OCI-LY7 (cell line): Measurements from ENCODE around the gene PMF1. TPM values are rescaled to one million over a fixed set of nuclear protein-coding genes. Genes with fewer than 3 reads are reported as not detected.

Source experiments
- BruUV-seq: library from RNA; stranded (reverse); fragments of 400-500 nt; replicated peaks from 2 replicates; lab custom pipeline; 2021; lab: Mats Ljungman, UMichigan
- CTCF ChIA-PET: fragments of 300-600 bp; sonication (Branson Sonifier 250); formaldehyde crosslinking; loops from one replicate; lab custom pipeline; 2022; ENCODE audit warnings: antibody characterized with exemption; ENCODE audit not compliant: unreplicated experiment; lab: Charles Lee
- POLR2A ChIA-PET: fragments of 300-600 bp; sonication (Branson Sonifier 250); formaldehyde crosslinking; loops from one replicate; lab custom pipeline; 2022; ENCODE audit warnings: antibody characterized with exemption; lab: Charles Lee
- DNase-seq: peaks from one replicate; pipeline ENCODE4 v3.0.0-alpha.2; 2015; ENCODE audit warnings: low spot score
- H2AFZ ChIP-seq: fragments of 200-600 bp; sonication (generic), shearing (Covaris generic); 2 replicates; pipeline ENCODE4 v1.6.1; 2014; ENCODE audit warnings: mild to moderate bottlenecking, antibody characterized with exemption, low read length, moderate library complexity
- H3K27ac ChIP-seq: fragments of 200-600 bp; sonication (generic); 2 replicates; pipeline ENCODE4 v1.5.1; 2014; ENCODE audit warnings: mixed run types, low read depth, mild to moderate bottlenecking, moderate library complexity, low read length, inconsistent platforms; ENCODE audit not compliant: poor library complexity, severe bottlenecking
- H3K36me3 ChIP-seq: fragments of 200-600 bp; sonication (generic); 2 replicates; pipeline ENCODE4 v1.6.1; 2014; ENCODE audit warnings: mild to moderate bottlenecking, antibody characterized with exemption, low read length, moderate library complexity, mixed read lengths; ENCODE audit not compliant: insufficient read depth
- H3K4me1 ChIP-seq: fragments of 200-600 bp; sonication (generic); 2 replicates; pipeline ENCODE4 v1.5.1; 2014; ENCODE audit warnings: mild to moderate bottlenecking, low read length; ENCODE audit not compliant: insufficient read depth, poor library complexity, severe bottlenecking
- H3K4me2 ChIP-seq: fragments of 200-600 bp; sonication (generic); 2 replicates; pipeline ENCODE4 v1.6.1; 2014; ENCODE audit warnings: mild to moderate bottlenecking, low read length
- H3K4me3 ChIP-seq: fragments of 200-600 bp; sonication (generic); 2 replicates; pipeline ENCODE4 v1.5.1; 2014; ENCODE audit warnings: mild to moderate bottlenecking, low read depth, low read length; ENCODE audit not compliant: poor library complexity, severe bottlenecking
- H3K79me2 ChIP-seq: fragments of 200-600 bp; sonication (generic); 2 replicates; pipeline ENCODE4 v1.6.1; 2016; ENCODE audit warnings: low read depth, mild to moderate bottlenecking, low read length, moderate library complexity, mixed read lengths; ENCODE audit not compliant: insufficient read depth
- H3K9me2 ChIP-seq: fragments of 200-600 bp; sonication (generic); 2 replicates; pipeline ENCODE4 v1.6.1; 2016; ENCODE audit warnings: mild to moderate bottlenecking, low read length, mixed read lengths; ENCODE audit not compliant: insufficient read depth
- H3K9me3 ChIP-seq: fragments of 200-600 bp; sonication (generic); 2 replicates; pipeline ENCODE4 v1.6.1; 2014; ENCODE audit warnings: mild to moderate bottlenecking, mixed run types, low read length, mixed read lengths
- H4K20me1 ChIP-seq: fragments of 200-600 bp; sonication (generic); 2 replicates; pipeline ENCODE4 v1.6.1; 2014; ENCODE audit warnings: mild to moderate bottlenecking, antibody characterized with exemption, low read length, moderate library complexity, mixed read lengths; ENCODE audit not compliant: insufficient read depth
- CTCF ChIP-seq: fragments of 200-600 bp; sonication (generic); conservative IDR thresholded peaks from 2 replicates; pipeline ENCODE4 v1.5.1; 2014; ENCODE audit warnings: mild to moderate bottlenecking, antibody characterized with exemption, low read length, moderate library complexity, mixed read lengths
- EZH2phosphoT487 ChIP-seq: fragments of 200-600 bp; sonication (generic); IDR thresholded peaks from 2 replicates; pipeline ENCODE4 v1.6.1; 2018; ENCODE audit warnings: low read depth, borderline replicate concordance, mild to moderate bottlenecking, mixed run types, antibody characterized with exemption, low read length, moderate library complexity, mixed read lengths
- intact Hi-C: fragments of 100-400 bp; cut with micrococcal nuclease; formaldehyde crosslinking; loops from one replicate; pipeline ENCODE4 v1.10.0; 2022; ENCODE audit not compliant: unreplicated experiment
- total RNA-seq, 2 experiments: library from RNA; depleted of rRNA in 1 of 2; stranded (reverse); fragments of >200 nt in 1 of 2; shearing (Covaris generic) in 1 of 2; gene quantifications; 2 replicates each; pipeline ENCODE4 v1.2.3, GENCODE V29; 2014 to 2022

Gene PMF1
- total RNA-seq, 2 experiments from 2014 or later, result 67.5 to 82.5 TPM

- Histone ChIP-seq H3K36me3 (peaks cover 26% of the 10 kb centered on the region; the same call in 1 of the 2 replicates), H3K79me2 (no peaks in the 10 kb centered on the region), H3K4me3 (no peak within 1 kb of the TSS), H3K9me3 (no peaks in the 10 kb centered on the region), H2AFZ (no peak within 1 kb of the TSS), H3K4me1 (no peaks in the 10 kb centered on the region), H3K27ac (no peak within 1 kb of the TSS), H3K9me2 (no peaks in the 10 kb centered on the region), H4K20me1 (no peaks in the 10 kb centered on the region; the same call in 1 of the 2 replicates), H3K4me2 (no peak within 1 kb of the TSS)
- BruUV-seq, result no TSS peak
- POLR2A ChIA-PET, result no interaction called here
- intact Hi-C loops, result no loop called here
- CTCF ChIA-PET, result no interaction called here
- DNase-seq, result no peak
- TF ChIP-seq CTCF (no peak), EZH2phosphoT487 (no peak)
These were observed 29.1 kb downstream of the PMF1 start, which contains the start of gene BGLAP for GRCh38 chr1:156241926-156242325. Gene BGLAP, plus strand, starts transcription at chr1:156242184. Its CDS starts 48 bp downstream, at chr1:156242232.

- H4K20me1 ChIP-seq, result no peaks in the 10 kb centered on the region; the same call in 1 of the 2 replicates
- TF ChIP-seq EZH2phosphoT487 (no peak), CTCF (no peak)
- no peak overlapping the region for H3K4me3 ChIP-seq
- H3K9me3 ChIP-seq, result no peaks in the 10 kb centered on the region
- intact Hi-C loops, result no loop called here
- H3K4me2 ChIP-seq, result no peak overlapping the region
- ChIA-PET CTCF (no interaction called here), POLR2A (interaction anchor here (0.9 kb wide), 1 partner anchor 10 kb away, joined by 3 read pairs; no protein-coding TSS in a partner anchor)
- H3K79me2 ChIP-seq, result no peaks in the 10 kb centered on the region
- peaks cover 24% of the 10 kb centered on the region; the same call in 1 of the 2 replicates for H3K36me3 ChIP-seq
- no TSS peak for BruUV-seq
- no peaks in the 10 kb centered on the region for H3K9me2 ChIP-seq
- H2AFZ ChIP-seq, result no peak overlapping the region
- DNase-seq, result no peak
- H3K27ac ChIP-seq, result no peak overlapping the region
- no peaks in the 10 kb centered on the region for H3K4me1 ChIP-seq
These were observed 29.9 kb downstream of the PMF1 start for GRCh38 chr1:156242738-156243137.

- H3K9me2 ChIP-seq, result no peaks in the 10 kb centered on the region
- no peak overlapping the region for H3K4me2 ChIP-seq
- TF ChIP-seq EZH2phosphoT487, result no peak
- no peak for TF ChIP-seq CTCF
- no peak overlapping the region for H2AFZ ChIP-seq
- H3K9me3 ChIP-seq, result no peaks in the 10 kb centered on the region
- no peak for DNase-seq
- CTCF ChIA-PET, result no interaction called here
- H3K4me1 ChIP-seq, result no peaks in the 10 kb centered on the region
- intact Hi-C loops, result no loop called here
- H3K36me3 ChIP-seq, result peaks cover 17% of the 10 kb centered on the region
- POLR2A ChIA-PET, result no interaction called here
- no peak overlapping the region for H3K4me3 ChIP-seq
- H3K79me2 ChIP-seq, result no peaks in the 10 kb centered on the region
- H3K27ac ChIP-seq, result no peak overlapping the region
- no TSS peak for BruUV-seq
- no peaks in the 10 kb centered on the region; the same call in 1 of the 2 replicates for H4K20me1 ChIP-seq
These were observed 31.3 kb downstream of the PMF1 start for GRCh38 chr1:156244126-156244525.
